Activated B cell treated with CpG ODN at 0.5 μM for 24 hours (primary cell): ENCODE results near the gene SERAC1. TPM values are rescaled to one million over a fixed set of nuclear protein-coding genes. Genes with fewer than 3 reads are reported as not detected.
A peak's percentile ranks its signal among the peaks of the same experiment; 100 is the strongest.

Experiments
- ATAC-seq: fragments of 200-7000 bp; cut with Tn5 transposase; one replicate; pipeline ENCODE4 v1.10.0; 2021; ENCODE audit warnings: low read depth, mild to moderate bottlenecking, moderate library complexity
- CTCF ChIA-PET: fragments of 350-600 bp; sonication (Branson Sonifier 250); formaldehyde crosslinking; loops from one replicate; lab custom pipeline; 2021; ENCODE audit warnings: antibody characterized with exemption; lab: Charles Lee
- POLR2A ChIA-PET: fragments of 350-600 bp; sonication (Branson Sonifier 250); formaldehyde crosslinking; loops from one replicate; lab custom pipeline; 2021; ENCODE audit warnings: antibody characterized with exemption; lab: Charles Lee
- DNase-seq: peaks from one replicate; pipeline ENCODE4 v3.0.0; 2022
- H3K27ac Mint-ChIP-seq: one replicate; pipeline ENCODE4 v1.8.0; 2020; ENCODE audit warnings: mixed read lengths
- H3K27me3 Mint-ChIP-seq: one replicate; pipeline ENCODE4 v1.8.0; 2021; ENCODE audit warnings: mixed read lengths
- H3K36me3 Mint-ChIP-seq: one replicate; pipeline ENCODE4 v1.8.0; 2021; ENCODE audit warnings: low read depth, mixed read lengths
- H3K4me1 Mint-ChIP-seq: one replicate; pipeline ENCODE4 v1.8.0; 2021; ENCODE audit warnings: mixed read lengths
- H3K4me3 Mint-ChIP-seq: one replicate; pipeline ENCODE4 v1.8.0; 2020; ENCODE audit warnings: mild to moderate bottlenecking, mixed read lengths
- H3K9me3 Mint-ChIP-seq: one replicate; pipeline ENCODE4 v1.8.0; 2020; ENCODE audit warnings: mixed read lengths
- intact Hi-C: fragments of 100-400 bp; cut with micrococcal nuclease; formaldehyde crosslinking; loops from one replicate; pipeline ENCODE4 v1.15.1; 2024
- total RNA-seq: library from RNA; stranded (reverse); gene quantifications from 2 replicates; pipeline ENCODE4 v1.2.3, GENCODE V29; 2022
- TF ChIP-seq, protein P1 (sequence below): fragments of 200-600 bp; IDR thresholded peaks from one replicate; pipeline ENCODE4 v1.8.0; 2022; ENCODE audit warnings: antibody characterized with exemption, mild to moderate bottlenecking

Gene SERAC1
- total RNA-seq, 1 donor from 2014 or later, result 3.0 TPM

GRCh38 chr6:158078320-158078719, 89.7 kb downstream of the SERAC1 start:
- H3K4me3 Mint-ChIP-seq, result no peak overlapping the region
- DNase-seq (no peak), ATAC-seq (no peak)
- POLR2A ChIA-PET, result interaction anchor here (0.6 kb wide), 1 partner anchor 19 kb away, joined by 4 read pairs; no protein-coding TSS in a partner anchor
- no peak overlapping the region for H3K27ac Mint-ChIP-seq
- H3K9me3 Mint-ChIP-seq, result no peaks in the 10 kb centered on the region
- intact Hi-C loops, result no loop called here
- H3K27me3 Mint-ChIP-seq, result no peaks in the 10 kb centered on the region
- no peaks in the 10 kb centered on the region for H3K4me1 Mint-ChIP-seq
- CTCF ChIA-PET, result no interaction called here
- TF ChIP-seq, protein P1, sequence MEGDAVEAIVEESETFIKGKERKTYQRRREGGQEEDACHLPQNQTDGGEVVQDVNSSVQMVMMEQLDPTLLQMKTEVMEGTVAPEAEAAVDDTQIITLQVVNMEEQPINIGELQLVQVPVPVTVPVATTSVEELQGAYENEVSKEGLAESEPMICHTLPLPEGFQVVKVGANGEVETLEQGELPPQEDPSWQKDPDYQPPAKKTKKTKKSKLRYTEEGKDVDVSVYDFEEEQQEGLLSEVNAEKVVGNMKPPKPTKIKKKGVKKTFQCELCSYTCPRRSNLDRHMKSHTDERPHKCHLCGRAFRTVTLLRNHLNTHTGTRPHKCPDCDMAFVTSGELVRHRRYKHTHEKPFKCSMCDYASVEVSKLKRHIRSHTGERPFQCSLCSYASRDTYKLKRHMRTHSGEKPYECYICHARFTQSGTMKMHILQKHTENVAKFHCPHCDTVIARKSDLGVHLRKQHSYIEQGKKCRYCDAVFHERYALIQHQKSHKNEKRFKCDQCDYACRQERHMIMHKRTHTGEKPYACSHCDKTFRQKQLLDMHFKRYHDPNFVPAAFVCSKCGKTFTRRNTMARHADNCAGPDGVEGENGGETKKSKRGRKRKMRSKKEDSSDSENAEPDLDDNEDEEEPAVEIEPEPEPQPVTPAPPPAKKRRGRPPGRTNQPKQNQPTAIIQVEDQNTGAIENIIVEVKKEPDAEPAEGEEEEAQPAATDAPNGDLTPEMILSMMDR, result no peak
- peaks cover 68% of the 10 kb centered on the region for H3K36me3 Mint-ChIP-seq

GRCh38 chr6:158077676-158078075, 90.4 kb downstream of the SERAC1 start:
- no peak overlapping the region for H3K4me3 Mint-ChIP-seq
- POLR2A ChIA-PET, result no interaction called here
- H3K36me3 Mint-ChIP-seq, result peaks cover 63% of the 10 kb centered on the region

GRCh38 chr6:158076548-158076947, 91.5 kb downstream of the SERAC1 start:
- intact Hi-C loops, result no loop called here
- CTCF ChIA-PET, result no interaction called here
- Mint-ChIP-seq H3K4me1 (peaks cover 3% of the 10 kb centered on the region), H3K4me3 (no peak overlapping the region), H3K9me3 (no peaks in the 10 kb centered on the region), H3K27me3 (no peaks in the 10 kb centered on the region), H3K27ac (no peak overlapping the region), H3K36me3 (peaks cover 62% of the 10 kb centered on the region)
- TF ChIP-seq, protein P1, result no peak
- DNase-seq (no peak), ATAC-seq (no peak)
- POLR2A ChIA-PET, result no interaction called here

More at GRCh38 chr6:158077676-158078075, 90.4 kb downstream of the SERAC1 start:
- DNase-seq (no peak), ATAC-seq (no peak)
- Mint-ChIP-seq H3K27me3 (no peaks in the 10 kb centered on the region), H3K9me3 (no peaks in the 10 kb centered on the region), H3K4me1 (no peaks in the 10 kb centered on the region), H3K27ac (no peak overlapping the region)
- intact Hi-C loops, result no loop called here
- TF ChIP-seq, protein P1, result no peak
- CTCF ChIA-PET, result no interaction called here

DNA sequence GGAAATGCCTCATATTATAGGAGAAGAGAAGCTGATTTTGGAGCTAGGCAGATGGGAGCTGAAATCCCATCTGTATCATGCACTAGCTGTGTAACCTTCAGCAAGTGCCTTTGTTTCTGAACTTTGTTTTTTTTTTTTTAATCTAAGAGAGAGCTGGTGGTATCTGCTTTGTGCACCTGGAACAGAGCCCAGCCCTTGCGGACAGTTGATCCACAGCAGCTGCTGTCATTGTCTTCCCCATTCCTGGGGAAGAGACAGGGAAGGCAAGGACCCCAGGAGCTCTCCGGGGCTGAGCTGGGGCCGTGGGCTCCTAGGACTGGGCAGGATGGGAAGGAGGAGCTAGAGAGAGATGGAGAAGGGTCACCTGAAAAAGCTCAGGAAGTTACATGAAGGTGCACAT, 94.3 kb downstream of the SERAC1 start:
- CTCF ChIA-PET, result interaction anchor here (0.9 to 5.4 kb wide), 4 partner anchors 12 to 126 kb away, joined by 3 to 27 read pairs (median 6); no protein-coding TSS in a partner anchor

GRCh38 chr6:158072083-158072721, 95.9 kb downstream of the SERAC1 start:
- intact Hi-C loops, result loop anchor here (1.0 to 5.0 kb wide), 7 partner anchors 46 to 760 kb away; partner anchors contain the start of gene SYNJ2
- TF ChIP-seq, protein P1, result peak; percentile 74
- H3K27ac Mint-ChIP-seq, result peak overlapping the region; percentile 42
- CTCF ChIA-PET, result interaction anchor here (0.8 to 5.4 kb wide), 21 partner anchors 10 to 866 kb away, joined by 3 to 27 read pairs (median 3); partner anchors contain the start of gene SYNJ2
- H3K4me1 Mint-ChIP-seq, result peaks cover 3% of the 10 kb centered on the region
- POLR2A ChIA-PET, result interaction anchor here (1.3 kb wide), 2 partner anchors 46 to 90 kb away, joined by 5 to 7 read pairs; partner anchors contain the start of gene SYNJ2
- DNase-seq (peak; percentile 57), ATAC-seq (no peak)
- H3K4me3 Mint-ChIP-seq, result no peak overlapping the region
- no peaks in the 10 kb centered on the region for H3K9me3 Mint-ChIP-seq
- H3K27me3 Mint-ChIP-seq, result no peaks in the 10 kb centered on the region
- peaks cover 54% of the 10 kb centered on the region for H3K36me3 Mint-ChIP-seq

More for the DNA sequence above, 94.3 kb downstream of the SERAC1 start:
- DNase-seq, result no peak
- TF ChIP-seq, protein P1, result no peak
- intact Hi-C loops, result loop anchor here (2.0 to 5.0 kb wide), 4 partner anchors 126 to 761 kb away; no protein-coding TSS in a partner anchor
- no peak overlapping the region for H3K4me3 Mint-ChIP-seq
- H3K27me3 Mint-ChIP-seq, result no peaks in the 10 kb centered on the region
- POLR2A ChIA-PET, result no interaction called here
- H3K4me1 Mint-ChIP-seq, result peaks cover 3% of the 10 kb centered on the region
- no peaks in the 10 kb centered on the region for H3K9me3 Mint-ChIP-seq
- peaks cover 60% of the 10 kb centered on the region for H3K36me3 Mint-ChIP-seq
- ATAC-seq, result no peak
- no peak overlapping the region for H3K27ac Mint-ChIP-seq
